Endothelial cell (in vitro differentiated cells): ENCODE measurements around the gene MRPS2. TPM values are rescaled to one million over a fixed set of nuclear protein-coding genes. Genes with fewer than 3 reads are reported as not detected.
A peak's percentile ranks its signal among the peaks of the same experiment; 100 is the strongest.

ENCODE experiments used
- DNase-seq: peaks from one replicate; pipeline ENCODE4 v3.0.0; 2021; ENCODE audit warnings: low spot score
- H3K27ac Mint-ChIP-seq: one replicate; pipeline ENCODE4 v1.8.0; 2021; ENCODE audit warnings: mixed read lengths, inconsistent platforms; ENCODE audit not compliant: unreplicated experiment
- H3K27me3 Mint-ChIP-seq: one replicate; pipeline ENCODE4 v1.8.0; 2021; ENCODE audit warnings: mild to moderate bottlenecking, moderate library complexity, mixed read lengths, inconsistent platforms; ENCODE audit not compliant: unreplicated experiment
- H3K36me3 Mint-ChIP-seq: one replicate; pipeline ENCODE4 v1.8.0; 2021; ENCODE audit warnings: mild to moderate bottlenecking, low read depth, mixed read lengths, inconsistent platforms; ENCODE audit not compliant: unreplicated experiment
- H3K4me1 Mint-ChIP-seq: one replicate; pipeline ENCODE4 v1.8.0; 2021; ENCODE audit warnings: mild to moderate bottlenecking, mixed read lengths, inconsistent platforms; ENCODE audit not compliant: unreplicated experiment
- H3K4me3 Mint-ChIP-seq: one replicate; pipeline ENCODE4 v1.8.0; 2021; ENCODE audit warnings: mild to moderate bottlenecking, mixed read lengths, inconsistent platforms; ENCODE audit not compliant: unreplicated experiment
- H3K9me3 Mint-ChIP-seq: one replicate; pipeline ENCODE4 v1.8.0; 2021; ENCODE audit warnings: mixed read lengths, inconsistent platforms; ENCODE audit not compliant: unreplicated experiment
- total RNA-seq: library from RNA; stranded (reverse); fragmentation: NEBNext Ultra II Directional; extraction: Animal tissue kit (Norgen Biotek cat#: 25700); gene quantifications from one replicate; pipeline ENCODE4 v1.2.1, GENCODE V29; 2021; ENCODE audit not compliant: unreplicated experiment
- TF ChIP-seq, protein P1 (sequence below): fragments of 200-600 bp; sonication (generic); IDR thresholded peaks from one replicate; pipeline ENCODE4 v1.5.0; 2021; ENCODE audit warnings: antibody characterized with exemption; ENCODE audit not compliant: unreplicated experiment

The MRPS2 gene
- total RNA-seq, 1 donor from 2014 or later: 42.8 TPM

GRCh38 chr9:135480071-135480939, 20.2 kb upstream of the MRPS2 start:
- Mint-ChIP-seq H3K4me3 (peak overlapping the region; percentile 85), H3K4me1 (no peaks in the 10 kb centered on the region), H3K36me3 (peaks cover 10% of the 10 kb centered on the region), H3K27me3 (peaks cover 10% of the 10 kb centered on the region), H3K9me3 (no peaks in the 10 kb centered on the region), H3K27ac (no peak overlapping the region)
- TF ChIP-seq, protein P1, sequence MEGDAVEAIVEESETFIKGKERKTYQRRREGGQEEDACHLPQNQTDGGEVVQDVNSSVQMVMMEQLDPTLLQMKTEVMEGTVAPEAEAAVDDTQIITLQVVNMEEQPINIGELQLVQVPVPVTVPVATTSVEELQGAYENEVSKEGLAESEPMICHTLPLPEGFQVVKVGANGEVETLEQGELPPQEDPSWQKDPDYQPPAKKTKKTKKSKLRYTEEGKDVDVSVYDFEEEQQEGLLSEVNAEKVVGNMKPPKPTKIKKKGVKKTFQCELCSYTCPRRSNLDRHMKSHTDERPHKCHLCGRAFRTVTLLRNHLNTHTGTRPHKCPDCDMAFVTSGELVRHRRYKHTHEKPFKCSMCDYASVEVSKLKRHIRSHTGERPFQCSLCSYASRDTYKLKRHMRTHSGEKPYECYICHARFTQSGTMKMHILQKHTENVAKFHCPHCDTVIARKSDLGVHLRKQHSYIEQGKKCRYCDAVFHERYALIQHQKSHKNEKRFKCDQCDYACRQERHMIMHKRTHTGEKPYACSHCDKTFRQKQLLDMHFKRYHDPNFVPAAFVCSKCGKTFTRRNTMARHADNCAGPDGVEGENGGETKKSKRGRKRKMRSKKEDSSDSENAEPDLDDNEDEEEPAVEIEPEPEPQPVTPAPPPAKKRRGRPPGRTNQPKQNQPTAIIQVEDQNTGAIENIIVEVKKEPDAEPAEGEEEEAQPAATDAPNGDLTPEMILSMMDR: no peak
- DNase-seq: peak; percentile 42

DNA sequence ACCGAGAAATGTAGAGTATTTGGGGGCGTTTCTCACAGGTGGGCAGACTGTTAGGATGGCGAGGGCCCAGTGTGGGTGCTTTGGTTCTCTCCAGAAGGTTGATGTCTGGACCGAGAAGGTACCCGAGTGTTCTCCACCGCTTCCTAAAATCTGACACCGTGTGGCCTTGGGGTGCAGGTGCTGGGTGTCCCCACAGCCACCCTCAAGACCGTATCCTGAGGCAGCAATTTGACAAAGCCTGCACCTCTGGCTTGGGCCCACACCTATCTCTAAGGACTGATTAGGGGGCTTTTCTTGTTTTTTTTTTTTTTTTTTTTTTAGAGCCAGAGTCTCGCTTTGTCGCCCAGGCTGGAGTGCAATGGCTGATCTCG, 19.6 kb upstream of the MRPS2 start:
- Mint-ChIP-seq H3K4me3 (peak overlapping the region; percentile 85), H3K9me3 (no peaks in the 10 kb centered on the region), H3K36me3 (peaks cover 13% of the 10 kb centered on the region), H3K4me1 (no peaks in the 10 kb centered on the region), H3K27me3 (peaks cover 12% of the 10 kb centered on the region), H3K27ac (no peak overlapping the region)
- TF ChIP-seq, protein P1: no peak
- no peak for DNase-seq

GRCh38 chr9:135482015-135482754, 18.3 kb upstream of the MRPS2 start:
- H3K27me3 Mint-ChIP-seq: peaks cover 12% of the 10 kb centered on the region
- H3K27ac Mint-ChIP-seq: no peak overlapping the region
- H3K9me3 Mint-ChIP-seq: no peaks in the 10 kb centered on the region
- no peaks in the 10 kb centered on the region for H3K4me1 Mint-ChIP-seq
- H3K36me3 Mint-ChIP-seq: peaks cover 13% of the 10 kb centered on the region
- no peak for DNase-seq
- H3K4me3 Mint-ChIP-seq: peak overlapping the region; percentile 42
- TF ChIP-seq, protein P1: no peak

DNA sequence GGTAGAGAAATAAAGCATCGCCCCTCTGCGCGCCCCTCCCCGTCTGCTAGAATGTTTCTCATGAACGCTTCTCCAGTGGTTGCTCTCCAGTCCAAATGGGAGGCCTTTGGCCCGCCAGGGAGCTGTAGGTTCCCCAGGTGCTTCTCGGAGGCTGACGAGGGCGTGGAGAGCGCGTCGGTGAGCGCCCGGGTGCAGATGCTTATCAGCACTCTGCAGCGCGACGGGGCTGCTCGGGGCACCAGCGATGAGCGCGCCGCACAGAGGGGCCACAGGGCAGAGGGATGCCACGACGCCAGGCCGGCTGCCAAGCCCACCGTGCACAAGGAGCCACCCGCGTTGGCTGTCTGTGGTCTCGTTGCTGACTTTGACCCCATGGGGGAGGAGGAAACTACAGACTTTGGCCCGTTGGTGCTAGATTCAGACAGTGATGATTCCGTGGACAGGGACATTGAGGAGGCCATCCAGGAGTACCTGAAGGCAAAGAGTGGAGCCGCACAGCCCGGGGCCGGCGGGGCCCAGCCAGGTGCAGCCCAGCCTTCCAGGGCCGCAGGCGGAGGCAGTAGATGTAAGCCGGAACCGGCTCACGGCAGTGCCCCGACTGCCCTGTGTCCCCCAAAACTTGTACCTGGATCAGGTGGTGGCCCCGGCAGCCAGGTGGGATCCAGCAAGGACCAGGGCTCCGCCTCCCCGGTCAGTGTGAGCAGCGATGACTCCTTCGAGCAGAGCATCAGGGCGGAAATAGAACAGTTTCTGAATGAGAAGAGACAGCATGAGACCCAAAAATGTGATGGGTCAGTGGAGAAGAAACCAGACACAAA, 15.8 kb upstream of the MRPS2 start:
- peaks cover 13% of the 10 kb centered on the region for H3K36me3 Mint-ChIP-seq

More for the DNA sequence above, 15.8 kb upstream of the MRPS2 start:
- H3K4me1 Mint-ChIP-seq: no peaks in the 10 kb centered on the region
- H3K27ac Mint-ChIP-seq: no peak overlapping the region
- peaks cover 4% of the 10 kb centered on the region for H3K27me3 Mint-ChIP-seq
- no peak overlapping the region for H3K4me3 Mint-ChIP-seq
- no peaks in the 10 kb centered on the region for H3K9me3 Mint-ChIP-seq
- DNase-seq: no peak
- TF ChIP-seq, protein P1: no peak
